ENCODE measurements around the gene RNF224.

Gene RNF224

DNA sequence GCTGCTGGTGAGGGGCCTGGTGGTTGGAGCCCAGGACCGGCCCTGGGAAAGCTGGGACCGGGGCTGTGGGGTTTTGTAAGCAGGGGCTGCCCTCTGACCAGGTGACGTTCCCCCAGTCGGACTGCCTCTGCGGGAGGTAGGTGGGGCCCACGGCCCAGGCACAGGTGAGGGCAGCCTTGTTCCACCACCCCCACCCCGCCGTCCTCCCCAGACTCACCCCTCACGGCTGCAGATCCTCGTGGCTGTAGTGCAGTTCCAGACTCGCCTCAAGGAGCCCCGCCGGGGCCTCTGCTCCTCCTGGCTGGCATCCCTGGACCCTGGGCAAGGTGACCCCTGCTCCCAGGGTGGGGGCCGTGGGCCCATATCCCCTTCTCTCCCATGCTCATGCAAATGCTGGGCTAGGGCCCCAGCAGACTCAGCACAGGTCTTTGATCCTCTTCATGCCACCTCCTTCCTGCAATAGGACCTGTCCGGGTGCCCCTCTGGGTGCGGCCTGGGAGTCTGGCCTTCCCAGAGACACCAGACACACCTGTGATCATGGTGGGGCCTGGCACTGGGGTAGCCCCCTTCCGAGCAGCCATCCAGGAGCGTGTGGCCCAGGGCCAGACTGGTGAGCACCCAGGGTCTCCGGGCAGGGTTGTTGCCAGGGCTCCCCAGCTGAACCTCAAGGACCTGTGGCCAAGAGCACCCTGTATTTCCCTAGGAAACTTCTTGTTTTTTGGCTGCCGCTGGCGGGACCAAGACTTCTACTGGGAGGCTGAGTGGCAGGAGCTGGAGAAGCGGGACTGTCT, 11.9 kb upstream of the RNF224 start:
- ATAC-seq = no peak

DNA sequence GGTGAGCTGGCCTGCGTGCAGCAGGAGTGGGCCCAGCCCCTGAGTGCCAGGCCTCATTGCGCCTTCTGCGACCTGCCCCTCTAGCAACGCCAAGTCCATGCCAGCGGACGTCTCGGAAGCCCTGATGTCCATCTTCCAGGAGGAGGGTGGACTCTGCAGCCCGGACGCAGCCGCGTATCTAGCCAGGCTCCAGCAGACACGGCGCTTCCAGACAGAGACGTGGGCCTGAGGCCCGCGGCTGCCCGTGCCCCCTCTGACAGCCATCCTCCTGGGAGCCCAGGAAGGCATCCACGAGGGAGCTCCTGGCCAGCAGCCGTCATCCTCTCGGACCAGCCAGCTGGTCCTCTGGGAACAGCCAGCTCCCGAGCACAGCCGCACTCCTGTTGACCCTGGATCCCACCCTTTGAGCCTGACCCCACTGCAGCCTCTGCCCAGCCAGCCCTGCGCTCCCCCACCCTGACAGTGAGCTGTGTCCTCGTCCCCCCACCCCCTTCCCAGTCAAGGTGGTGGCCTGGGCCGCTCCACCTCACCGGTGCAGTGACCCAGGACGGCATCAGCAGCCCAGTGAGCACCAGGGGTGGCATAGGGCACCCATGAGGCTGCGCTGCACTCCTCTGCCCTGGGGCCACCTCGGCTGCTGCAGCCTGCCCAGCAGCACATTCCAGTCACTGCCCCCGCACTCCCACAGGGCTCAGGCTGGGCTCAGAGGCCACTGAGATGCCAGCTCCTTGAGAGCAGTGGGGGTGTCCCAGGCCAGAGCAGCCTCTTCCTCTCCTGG, 10.9 kb upstream of the RNF224 start:
- ATAC-seq = no peak

DNA sequence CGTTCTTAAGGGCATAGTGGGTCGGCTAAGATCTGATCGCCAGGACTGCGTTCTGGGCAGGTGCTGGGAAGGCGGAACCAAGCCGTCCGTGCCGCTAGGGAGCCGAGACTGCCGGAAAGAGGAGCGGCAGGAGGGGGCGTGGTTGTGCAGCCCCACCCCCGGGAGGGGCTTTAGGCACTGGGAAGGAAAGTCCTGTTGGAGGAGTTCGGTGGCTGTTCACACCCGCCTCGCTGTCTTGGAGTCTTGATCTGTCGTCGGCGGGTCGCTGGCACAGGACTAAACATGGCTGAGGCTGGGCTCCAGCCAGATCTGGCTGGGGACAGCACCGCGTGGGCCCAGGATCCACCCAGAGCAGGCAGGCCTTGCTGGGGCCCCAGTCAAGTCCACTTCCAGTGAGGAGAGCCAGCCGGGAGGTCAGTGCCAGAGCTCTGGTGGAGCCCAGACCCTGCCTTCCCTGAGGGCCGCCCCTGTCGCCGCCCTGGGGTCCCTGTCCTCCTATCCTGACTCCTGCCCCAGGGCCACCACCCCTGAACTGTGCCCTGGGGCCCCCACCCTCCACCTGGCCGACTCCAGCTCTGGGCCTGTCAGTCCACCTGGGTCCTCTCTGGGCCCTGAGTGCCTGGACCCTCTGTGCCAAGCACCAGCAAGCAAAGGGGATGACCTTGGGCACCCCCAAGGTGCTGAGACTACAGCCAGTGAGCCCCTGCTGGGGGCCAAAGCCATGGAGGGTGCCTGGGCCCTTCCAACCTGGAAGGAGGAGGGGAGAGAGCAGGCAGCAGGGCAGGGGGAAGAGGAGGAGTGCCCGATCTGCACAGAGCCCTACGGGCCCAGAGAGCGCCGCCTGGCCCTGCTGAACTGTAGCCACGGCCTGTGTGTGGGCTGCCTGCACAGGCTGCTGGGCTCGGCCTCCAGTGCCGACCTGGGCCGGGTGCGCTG, 9.8 kb upstream of the RNF224 start:
- no peak for ATAC-seq

DNA sequence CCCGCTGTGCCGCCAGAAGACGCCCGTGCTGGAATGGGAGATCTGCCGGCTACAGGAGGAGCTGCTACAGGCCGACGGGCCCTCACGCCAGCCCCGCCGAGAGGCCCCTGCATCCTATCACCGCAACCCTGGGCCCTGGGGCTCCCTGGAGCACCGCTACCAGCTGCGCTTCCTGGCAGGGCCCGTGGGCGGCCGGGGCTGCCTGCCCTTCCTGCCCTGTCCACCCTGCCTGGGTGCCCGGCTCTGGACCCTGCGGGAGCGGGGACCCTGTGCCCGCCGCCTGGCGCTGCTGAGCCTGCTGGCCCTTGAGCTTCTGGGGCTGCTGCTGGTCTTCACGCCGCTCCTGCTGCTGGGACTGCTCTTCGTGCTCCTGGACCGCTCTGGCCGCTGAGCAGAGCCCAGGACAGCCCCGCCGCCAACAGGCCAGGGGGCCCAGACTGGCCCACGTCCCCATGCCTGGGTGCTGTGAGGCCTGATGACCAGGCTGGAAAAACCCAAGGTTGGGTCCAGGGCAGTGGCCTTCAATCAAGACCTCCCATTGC, 9.0 kb upstream of the RNF224 start:
- ATAC-seq = no peak

DNA sequence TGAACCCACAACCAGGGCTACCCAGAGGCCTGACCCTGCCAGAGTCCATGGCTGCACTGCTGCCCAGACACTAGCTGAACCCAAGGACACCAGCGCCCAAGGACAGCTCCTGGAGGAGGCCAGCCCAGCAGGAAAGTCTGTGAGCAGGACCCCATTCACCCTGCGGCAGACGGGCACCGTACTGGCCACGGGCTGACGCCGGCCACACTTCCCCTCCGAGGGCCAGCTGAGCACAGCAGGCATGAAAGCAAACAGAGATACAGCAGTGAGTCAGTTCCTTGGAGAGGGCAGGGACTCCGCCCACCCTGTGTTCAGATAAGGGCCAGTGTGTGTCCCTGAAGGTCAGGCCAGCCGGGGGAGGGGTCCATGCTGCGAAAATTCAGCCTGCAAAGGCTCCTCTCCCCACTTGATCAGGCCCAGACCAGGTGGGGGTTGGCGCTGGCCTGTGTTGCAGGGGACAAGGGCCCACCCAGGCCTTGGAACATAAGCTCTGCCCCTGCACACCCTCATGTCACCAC, 8.5 kb upstream of the RNF224 start:
- ATAC-seq = no peak

DNA sequence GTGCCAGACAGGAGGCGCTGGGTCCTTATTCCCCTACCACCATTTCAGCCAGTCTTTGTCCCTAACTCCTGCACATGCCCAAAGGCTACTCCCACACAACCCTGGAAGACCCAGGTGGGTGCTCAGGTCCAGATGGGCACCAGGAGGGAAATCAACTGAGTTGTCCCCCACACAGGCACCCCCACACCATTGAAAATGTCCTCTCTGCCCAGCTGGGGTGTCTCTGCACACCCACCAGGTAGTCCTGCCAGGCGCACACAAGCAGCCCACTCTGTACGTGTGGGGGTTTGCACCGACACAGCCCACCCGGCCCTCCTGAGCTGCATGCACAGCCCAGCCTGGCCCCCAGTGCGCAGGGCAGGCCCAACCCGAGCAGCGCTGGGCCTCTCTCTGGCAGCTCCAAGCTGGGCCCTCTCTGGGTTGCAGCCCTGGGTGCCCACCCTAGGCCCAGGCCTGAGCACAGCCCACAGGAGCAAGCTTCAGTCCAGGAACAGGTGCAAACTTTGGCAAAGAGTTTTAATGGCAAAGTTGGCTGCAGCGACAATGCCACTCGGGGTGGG, 7.5 kb upstream of the RNF224 start:
- ATAC-seq = no peak

DNA sequence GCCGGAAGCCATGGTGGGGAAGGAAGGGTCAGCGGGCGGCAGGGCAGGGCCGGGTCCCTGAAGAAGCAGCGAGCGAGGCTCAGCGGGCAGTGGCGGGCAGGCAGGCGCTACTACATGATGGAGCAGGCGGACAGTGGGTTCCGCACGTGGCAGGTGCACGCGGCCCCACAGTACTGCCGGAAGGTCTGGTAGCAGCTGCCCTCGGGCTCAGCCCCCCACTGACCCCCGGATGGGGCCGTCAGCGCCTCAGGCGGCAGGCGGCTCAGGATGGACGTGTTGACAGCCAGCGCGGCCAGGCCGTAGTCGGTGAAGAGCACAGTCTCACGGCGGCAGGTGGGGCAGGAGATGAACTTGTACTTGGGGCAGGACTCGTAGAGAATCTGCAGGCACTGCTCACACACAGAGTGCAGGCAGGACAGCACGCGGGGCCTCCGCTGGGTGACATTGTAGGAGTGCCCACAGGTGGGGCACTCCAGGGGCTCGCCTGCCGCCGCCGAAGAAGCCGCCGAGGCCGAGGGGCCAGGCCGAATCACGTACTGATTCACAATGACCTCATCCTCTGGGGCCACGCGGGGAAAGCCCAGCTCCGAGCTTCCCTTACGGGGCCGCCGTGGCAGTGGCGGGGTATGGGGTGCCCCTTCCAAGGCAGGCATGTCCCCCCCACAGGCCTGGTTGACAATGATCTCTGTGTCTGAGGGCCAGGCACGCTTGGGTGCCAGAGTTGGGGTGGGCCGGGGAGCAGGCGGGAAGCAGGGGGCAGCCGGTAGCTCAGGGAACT, 6.8 kb upstream of the RNF224 start:
- ATAC-seq = no peak

DNA sequence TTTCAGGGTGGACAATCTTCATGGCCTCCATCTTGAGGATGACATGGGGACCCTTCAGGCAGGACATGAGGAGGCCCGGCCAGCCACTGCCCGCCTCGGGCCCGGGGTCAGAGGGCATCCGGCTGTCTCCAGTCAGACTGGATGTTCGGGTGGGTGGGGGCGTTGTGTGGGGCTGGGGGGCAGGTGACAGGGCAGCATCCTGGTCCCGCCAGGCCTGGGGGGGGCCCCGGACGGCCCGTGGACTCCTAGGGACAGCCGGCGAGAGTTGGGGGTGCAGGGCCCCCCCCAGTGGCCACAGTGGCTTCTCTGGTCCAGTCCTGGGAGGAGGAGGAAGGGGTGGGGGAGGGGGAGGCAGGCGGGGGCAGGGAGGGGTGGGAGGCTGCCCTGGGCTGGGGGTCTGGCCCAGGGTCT, 6.2 kb upstream of the RNF224 start:
- ATAC-seq = no peak

DNA sequence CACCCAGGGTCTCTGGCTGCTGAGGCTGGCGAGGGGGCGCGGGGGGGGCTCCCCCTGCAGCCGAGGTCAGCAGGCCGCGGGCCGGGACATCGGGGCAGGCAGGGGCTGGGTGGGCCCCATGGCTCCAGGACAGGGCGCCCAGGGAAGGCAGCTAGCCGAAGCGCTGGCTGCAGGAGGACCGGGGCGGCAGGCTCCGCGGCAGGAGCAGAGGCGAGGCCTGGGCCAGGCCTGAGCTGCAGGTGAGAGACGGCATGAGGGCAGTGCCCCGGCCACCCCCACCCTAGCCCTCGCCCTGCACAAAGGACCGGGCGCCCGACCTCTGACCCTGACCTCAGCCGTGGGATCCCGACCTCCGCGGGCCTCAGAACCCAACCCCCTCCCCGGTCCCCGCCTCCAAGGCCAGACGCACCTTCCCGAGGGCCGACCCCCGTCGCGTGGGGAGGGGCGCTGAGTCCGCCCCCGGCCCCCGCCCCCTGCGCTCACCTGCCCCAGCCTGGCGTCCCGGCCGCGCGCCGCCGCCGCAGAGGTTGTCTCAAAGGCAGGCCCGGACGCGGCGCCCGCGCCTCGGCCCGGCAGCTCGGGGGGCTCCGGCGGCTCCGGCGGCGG, 5.7 kb upstream of the RNF224 start:
- ATAC-seq = no peak

DNA sequence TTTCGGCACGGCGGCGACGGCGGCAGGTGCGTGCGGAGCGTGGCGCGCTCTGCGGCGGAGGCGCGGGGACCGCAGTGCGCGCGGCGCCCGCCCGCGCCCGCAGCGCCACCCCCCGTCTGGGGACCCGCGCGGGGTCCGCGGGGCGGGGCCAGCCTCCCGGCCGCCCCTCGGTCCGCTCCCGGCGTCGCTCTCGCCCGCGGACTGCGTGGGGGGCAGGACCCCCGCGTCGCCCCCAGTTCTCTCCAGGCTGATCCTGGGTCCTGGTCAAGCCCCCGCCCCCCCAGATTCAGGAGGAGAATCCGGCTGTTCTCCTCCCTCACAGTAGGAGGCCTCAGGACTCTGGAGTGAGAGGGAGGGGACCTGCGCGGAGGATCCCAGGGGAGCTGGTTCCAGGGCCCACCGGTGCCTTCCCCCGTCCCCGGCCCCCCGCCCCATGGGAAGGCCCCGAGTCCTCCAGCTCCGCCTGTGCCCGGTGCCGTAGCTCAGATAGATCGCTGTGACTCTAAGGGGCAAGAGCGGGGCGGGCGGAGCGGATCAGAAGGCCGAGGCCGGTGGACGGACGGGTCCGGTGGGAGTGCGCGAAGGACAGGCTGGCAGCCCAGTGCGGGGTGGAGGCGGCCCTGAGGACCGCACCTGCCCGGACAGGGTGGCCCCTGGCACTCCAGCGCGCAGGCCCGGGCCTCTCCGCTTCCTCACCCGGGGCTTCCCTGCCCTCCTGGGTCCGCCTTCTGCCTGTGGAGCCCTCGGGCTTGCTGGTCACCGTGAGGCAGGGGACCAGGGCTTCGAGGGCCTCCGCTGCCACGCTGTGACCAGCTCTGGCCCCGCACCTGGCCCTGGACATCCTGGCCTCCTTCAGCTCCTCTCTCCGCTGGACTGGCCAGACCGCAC, 4.9 kb upstream of the RNF224 start, which contains the start of gene RNF208:
Gene RNF208 (minus strand): TSS at position 51 of the 888 bp plus-strand sequence. CDS start 1,028 bp downstream, outside the sequence.
- ATAC-seq = no peak

DNA sequence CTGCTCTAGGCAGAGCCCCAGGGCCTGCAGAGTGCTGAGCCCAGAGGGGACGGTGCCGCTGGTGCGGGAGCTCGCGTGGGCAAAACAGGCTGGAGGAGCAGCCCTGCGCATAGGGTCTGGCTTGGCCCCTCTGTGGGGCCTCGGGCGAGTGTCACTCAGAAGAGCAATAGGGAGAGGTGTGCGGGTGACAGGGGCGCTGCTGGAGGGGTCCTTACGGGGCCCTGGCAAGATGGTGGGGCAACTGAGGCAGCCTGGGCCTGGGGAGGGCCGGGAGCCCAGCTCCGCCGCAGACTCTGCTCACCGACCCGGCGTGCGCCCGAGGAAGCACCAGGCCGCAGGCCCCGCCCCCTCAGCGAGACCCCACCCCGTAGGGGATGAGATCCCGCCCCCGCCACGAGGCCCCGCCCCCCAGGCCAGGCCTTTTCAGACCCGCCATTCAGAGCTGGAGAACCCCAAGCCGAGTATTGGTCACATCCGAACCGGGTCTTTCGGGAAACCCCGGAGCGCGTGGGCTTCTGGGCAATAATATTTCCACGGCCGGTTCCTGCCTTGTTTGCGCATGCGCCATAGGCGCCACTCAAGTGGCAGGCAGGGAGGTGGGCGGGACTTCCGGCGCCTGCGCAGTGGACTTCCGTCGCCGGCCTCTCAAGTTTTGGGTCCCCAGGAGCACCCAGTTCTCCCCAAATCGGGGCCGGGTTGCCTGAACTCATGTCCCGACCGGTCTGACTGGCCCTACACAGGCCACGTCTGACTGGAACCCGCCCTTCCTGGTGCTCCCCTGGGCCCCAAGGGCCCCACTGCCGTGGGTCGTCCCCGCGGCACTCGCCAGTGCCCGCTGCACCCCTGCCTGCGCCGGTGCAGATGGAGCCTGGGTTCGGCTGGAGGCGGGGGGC, 4.0 kb upstream of the RNF224 start:
- peak; percentile 91 for ATAC-seq

DNA sequence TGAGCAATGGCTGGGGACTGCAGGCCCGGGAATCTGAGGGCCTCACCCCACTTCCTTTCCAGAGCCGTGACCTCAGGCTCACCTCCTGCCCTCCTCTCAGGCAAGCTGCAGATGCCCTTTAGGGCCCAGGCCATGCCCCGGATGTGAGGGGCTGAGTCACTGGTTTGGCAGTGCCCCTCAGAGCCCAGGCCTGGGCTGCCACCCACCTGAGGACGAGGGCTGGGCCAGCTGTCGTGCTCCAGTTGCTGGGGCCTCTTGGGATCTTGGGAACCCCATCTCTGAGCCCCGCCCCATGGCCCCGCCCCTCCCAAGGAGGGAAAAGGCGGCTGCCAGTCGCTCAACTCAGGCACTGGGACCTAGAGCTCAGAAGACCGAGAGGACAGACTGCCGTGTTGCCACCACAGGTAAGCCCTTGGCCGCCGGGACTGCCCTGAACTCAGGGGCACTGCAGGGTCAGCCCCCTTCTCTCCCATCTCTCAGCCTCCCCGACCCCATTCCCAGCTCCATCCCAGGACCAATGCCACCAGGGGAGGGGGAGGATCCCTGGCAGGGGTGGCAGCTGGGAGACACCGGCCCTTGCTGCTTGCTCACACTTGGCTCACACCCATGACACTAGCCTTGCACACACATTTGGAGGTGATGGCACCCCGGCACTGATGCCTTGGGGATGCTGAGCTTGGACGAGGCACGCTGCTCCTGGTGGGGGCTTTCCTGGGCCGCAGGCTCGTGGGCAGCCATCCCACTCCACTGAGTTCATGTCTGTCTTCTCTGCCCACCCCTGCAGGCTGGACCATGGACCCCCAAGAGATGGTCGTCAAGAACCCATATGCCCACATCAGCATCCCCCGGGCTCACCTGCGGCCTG, 2.2 kb upstream of the RNF224 start, which contains the start of gene CYSRT1:
Gene CYSRT1 (plus strand): TSS at position 345 of the 865 bp plus-strand sequence. CDS start 448 bp downstream, at position 793.
- no peak for ATAC-seq

DNA sequence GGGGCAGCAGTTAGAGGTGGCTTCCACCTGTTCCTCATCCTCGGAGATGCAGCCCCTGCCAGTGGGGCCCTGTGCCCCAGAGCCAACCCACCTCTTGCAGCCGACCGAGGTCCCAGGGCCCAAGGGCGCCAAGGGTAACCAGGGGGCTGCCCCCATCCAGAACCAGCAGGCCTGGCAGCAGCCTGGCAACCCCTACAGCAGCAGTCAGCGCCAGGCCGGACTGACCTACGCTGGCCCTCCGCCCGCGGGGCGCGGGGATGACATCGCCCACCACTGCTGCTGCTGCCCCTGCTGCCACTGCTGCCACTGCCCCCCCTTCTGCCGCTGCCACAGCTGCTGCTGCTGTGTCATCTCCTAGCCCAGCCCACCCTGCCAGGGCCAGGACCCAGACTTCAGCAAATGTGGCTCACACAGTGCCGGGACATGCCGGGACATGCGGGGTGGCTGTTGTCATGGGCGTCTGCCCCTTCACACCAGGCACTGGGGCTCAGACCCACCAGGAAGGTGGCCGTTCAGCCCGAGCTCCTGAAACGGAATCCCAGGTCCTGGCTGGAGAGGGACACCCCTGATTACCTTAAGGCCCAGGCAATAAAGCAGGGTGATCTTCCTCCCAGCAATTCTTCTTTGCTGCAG, 1.5 kb upstream of the RNF224 start:
- ATAC-seq = no peak

DNA sequence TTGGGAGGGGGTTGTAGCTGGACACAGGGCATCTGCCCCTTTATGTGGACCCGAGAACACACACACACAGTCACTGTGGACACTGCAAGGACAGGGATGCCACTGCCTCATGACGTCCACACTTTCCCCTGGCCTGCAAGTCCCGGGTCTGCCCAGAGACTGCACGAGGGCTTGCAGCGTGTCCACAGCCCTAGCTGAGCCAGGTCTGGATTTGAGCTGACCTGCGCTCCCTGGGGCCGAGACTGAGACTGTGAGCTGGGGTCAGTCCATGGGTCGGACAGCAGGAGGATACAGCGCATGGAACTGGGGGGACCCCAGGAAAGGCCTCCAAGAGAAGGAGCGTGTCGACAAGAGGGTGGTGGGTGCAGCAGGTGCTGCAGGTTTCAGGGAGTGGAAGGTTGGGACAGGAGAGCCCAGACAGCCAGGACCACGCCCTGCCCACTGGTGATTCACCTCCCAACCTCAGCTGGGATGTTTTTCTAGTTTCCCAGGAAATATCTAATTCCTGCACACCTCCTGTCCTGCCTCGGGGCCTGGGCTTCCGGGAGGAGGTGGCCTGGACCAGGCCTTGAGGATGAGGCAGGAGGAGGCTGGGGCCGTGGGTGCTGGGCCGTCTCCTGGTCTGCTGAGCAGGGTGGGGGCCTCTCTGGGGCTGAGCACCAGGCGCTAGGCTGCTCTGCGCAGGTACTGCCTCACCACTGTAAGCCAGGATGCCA, 806 bp upstream of the RNF224 start:
- no peak for ATAC-seq

DNA sequence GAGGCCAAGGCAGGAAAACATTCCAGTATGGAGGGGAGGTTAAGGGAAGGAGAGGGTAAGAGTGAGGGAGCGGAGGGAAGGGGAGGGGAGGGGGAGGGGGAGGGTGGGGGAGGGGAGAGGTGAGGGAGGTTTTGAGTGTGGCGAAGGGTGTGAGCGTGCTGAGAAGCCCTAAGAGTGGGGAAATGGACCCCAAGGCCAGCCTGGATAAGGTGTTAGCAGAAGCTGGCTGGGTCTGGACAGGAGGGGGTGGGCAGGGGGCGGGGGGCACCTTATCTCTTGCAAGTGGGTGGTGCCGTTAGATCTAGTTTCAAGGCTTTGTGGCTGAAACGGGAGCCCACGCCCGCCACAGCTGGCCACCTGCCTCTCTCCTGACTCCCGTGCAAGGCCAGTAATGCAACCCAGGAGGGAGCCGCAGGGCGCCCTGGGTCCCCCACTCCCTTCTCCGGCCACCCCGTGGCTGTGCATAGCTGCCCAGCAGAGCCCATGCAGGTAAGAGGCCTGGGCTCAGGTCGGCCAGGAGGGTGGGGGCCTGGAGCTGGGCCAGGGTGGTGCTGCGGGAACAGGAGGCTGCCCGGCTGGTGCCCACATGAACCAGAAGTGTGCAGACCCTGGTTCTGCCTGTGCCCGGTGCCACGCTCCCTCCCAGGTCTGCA, 677 bp downstream of the RNF224 start:
- no peak for ATAC-seq

DNA sequence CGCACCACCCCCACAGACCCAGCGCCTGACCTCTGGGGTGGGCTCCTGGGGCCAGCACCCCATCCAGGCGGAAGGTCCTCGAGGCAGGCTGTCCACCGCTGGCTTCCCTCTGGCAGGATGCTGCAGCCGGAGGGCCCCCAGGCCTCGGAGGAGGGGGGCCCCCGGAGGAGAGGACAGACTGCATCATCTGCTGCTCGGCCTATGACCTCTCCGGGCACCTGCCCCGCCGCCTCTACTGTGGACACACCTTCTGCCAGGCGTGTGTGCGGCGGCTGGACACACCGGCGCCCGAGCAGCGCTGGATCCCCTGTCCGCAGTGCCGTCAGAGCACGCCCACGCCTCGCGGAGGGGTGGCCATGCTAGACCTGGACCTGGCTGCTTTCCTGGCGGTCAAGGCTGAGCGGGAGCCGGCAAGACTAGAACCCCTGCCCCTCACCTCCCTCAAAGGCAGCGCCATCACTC, 1.2 kb downstream of the RNF224 start:
- ATAC-seq = no peak

All from activated CD4-positive, CD25-positive, alpha-beta regulatory T cell treated with anti-CD3 and anti-CD28 coated beads, Interleukin-2, amount 50 U/mL, for 24 hours (primary cell).